Adrenal gland (tissue), 12 donors: Measurements from ENCODE around the gene SRGAP1. TPM values are rescaled to one million over a fixed set of nuclear protein-coding genes. Genes with fewer than 3 reads are reported as not detected.

Experiments used
- DNase-seq, 7 donors: peaks; one replicate each; pipeline ENCODE4 v3.0.0-alpha.2; 2019 to 2020
- H3K27ac ChIP-seq, 5 donors: fragments of 200-600 bp; sonication (generic) in 4 of 5; 1 replicate in 3 of 5; 2 replicates in 2 of 5; pipeline versions ENCODE4 v1.5.1 to v1.8.0; 2016 to 2020; ENCODE audit warnings: mild to moderate bottlenecking in 1 of 5
- H3K27me3 ChIP-seq: fragments of 200-600 bp; 2 replicates; pipeline ENCODE4 v1.8.0; 2021
- H3K36me3 ChIP-seq, 2 donors: fragments of 200-600 bp; replicated peaks in 1 of 2; 1 replicate in 1 of 2; 2 replicates in 1 of 2; pipeline versions ENCODE4 v1.5.1 to v1.8.0; 2018 to 2022
- H3K4me1 ChIP-seq, 2 donors: fragments of 200-600 bp; replicated peaks in 1 of 2; 1 replicate in 1 of 2; 2 replicates in 1 of 2; pipeline versions ENCODE4 v1.5.1 to v1.8.0; 2018 to 2021
- H3K4me3 ChIP-seq, 4 donors: fragments of 200-600 bp; sonication (generic) in 3 of 4; one replicate each; pipeline ENCODE4 v1.5.1; 2016 to 2018
- H3K9me3 ChIP-seq, 3 donors: fragments of 200-600 bp; sonication (generic) in 1 of 3; replicated peaks in 1 of 3; 1 replicate in 2 of 3; 2 replicates in 1 of 3; pipeline versions ENCODE4 v1.5.1 to v1.8.0; 2016 to 2021
- CTCF ChIP-seq, 6 experiments: fragments of 450-650 bp in 4 of 6; fragments of 200-600 bp in 2 of 6; sonication (generic) in 1 of 6; IDR thresholded peaks; 1 replicate in 5 of 6; 2 replicates in 1 of 6; pipeline versions ENCODE4 v1.5.1 to v1.8.0; 2016 to 2021; ENCODE audit warnings: antibody characterized with exemption in 6 of 6, mild to moderate bottlenecking in 2 of 6, moderate library complexity in 1 of 6
- POLR2A ChIP-seq, 2 donors: fragments of 450-650 bp; IDR thresholded peaks; one replicate each; pipeline ENCODE4 v1.6.1; 2017; ENCODE audit warnings: antibody characterized with exemption in 2 of 2, mild to moderate bottlenecking in 2 of 2, moderate library complexity in 1 of 2
- WGBS, 4 donors: extraction: QIAGEN DNeasy Blood & Tissue Kit in 2 of 4; methylation state at CpG; one replicate each; pipeline versions ENCODE4 v1.1.5 to v1.1.7; 2013 to 2017; 5-methylcytosine and 5-hydroxymethylcytosine counted together
- intact Hi-C, 2 donors: fragments of 100-400 bp; cut with DNase I; formaldehyde crosslinking; loops; one replicate each; pipeline versions ENCODE4 v1.14.1 to v1.15.0; 2022 to 2023
- polyA plus RNA-seq, 3 donors: library from polyadenylated mRNA; stranded (reverse); fragments of 200-250 nt in 2 of 3; fragments of 350-450 nt in 1 of 3; fragmentation: Illumina TruSeq in 1 of 3; extraction: RNeasy Lipid Tissue Mini Kit (QIAGEN cat#74804) in 1 of 3; gene quantifications; one replicate each; pipeline ENCODE4 v1.2.3, GENCODE V29; 2013 to 2014
- total RNA-seq, 9 donors: library from RNA; depleted of rRNA in 4 of 9; stranded (reverse); fragments of >200 nt in 4 of 9; fragments of 120-200 nt in 1 of 9; fragmentation: NEBNext Ultra II Directional in 1 of 9; extraction: Animal tissue kit (Norgen Biotek cat#: 25700) in 1 of 9; gene quantifications; one replicate each; pipeline versions ENCODE4 v1.1.0 to v1.2.4, GENCODE V29; 2013 to 2023
- donor health status: healthy with polysubstance abuse.
- donor health status: Bipolar disorder and iron deficiency.
- donor health status: DM: yes; HTN: yes; CAD: no.
- donor health status: DM: no; HTN: no; CAD: no.
- donor health status: DM: no; HTN: no; CAD: no.
- donor health status: DM: yes; HTN: yes; CAD: no.

Gene SRGAP1
- total and polyA plus RNA-seq, 12 donors = 2.4 to 35.6 (median 9.8) TPM

GRCh38 chr12:63967358-63968145 lies 123.1 kb downstream of the SRGAP1 start:
- intact Hi-C loops = no loop called here
- Histone ChIP-seq H3K4me1 (peaks cover 0 to 31% of the 10 kb centered on the region in 2 donors), H3K4me3 (no peak overlapping the region), H3K27ac (no peak overlapping the region), H3K36me3 (no peaks in the 10 kb centered on the region), H3K27me3 (no peaks in the 10 kb centered on the region), H3K9me3 (no peaks in the 10 kb centered on the region)
- no peak for TF ChIP-seq POLR2A (IDR thresholded peaks at IDR 0.05)
- TF ChIP-seq CTCF (IDR thresholded peaks at IDR 0.05) = no peak
- WGBS, 4 donors = 49 to 67% (median 65%) methylated on average over 5 of the region's 5 CpGs
- no peak for DNase-seq

DNA sequence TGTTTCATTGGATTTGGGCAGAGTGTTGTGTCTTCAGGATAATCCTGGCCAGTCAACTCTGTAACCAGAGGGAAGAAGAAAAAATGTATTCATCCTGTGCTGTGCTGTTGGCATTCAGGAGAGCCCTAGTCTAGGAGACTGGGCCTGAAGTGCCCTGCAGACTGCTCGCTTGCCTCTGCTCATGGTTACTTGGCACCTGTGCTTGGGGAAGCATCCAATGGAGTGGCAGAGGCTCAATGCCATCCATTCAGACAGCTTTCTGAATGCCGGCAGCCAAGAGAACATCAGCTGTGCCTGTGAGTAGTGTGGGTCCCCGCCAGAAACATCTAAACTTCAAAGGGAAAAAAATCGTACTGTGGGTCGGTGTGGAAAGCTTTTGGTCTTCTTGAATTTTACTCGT lies 124.2 kb downstream of the SRGAP1 start:
- H3K9me3 ChIP-seq = no peaks in the 10 kb centered on the region
- peaks cover 0 to 32% of the 10 kb centered on the region in 2 donors for H3K4me1 ChIP-seq
- DNase-seq = no peak
- no peak overlapping the region for H3K4me3 ChIP-seq
- intact Hi-C loops = no loop called here
- TF ChIP-seq CTCF (IDR thresholded peaks at IDR 0.05) (no peak), POLR2A (IDR thresholded peaks at IDR 0.05) (no peak)
- WGBS, 4 donors = 88 to 94% (median 92%) methylated on average over 5 to 6 of the region's 6 CpGs
- H3K27ac ChIP-seq = no peak overlapping the region
- H3K36me3 ChIP-seq = no peaks in the 10 kb centered on the region
- H3K27me3 ChIP-seq = no peaks in the 10 kb centered on the region

- Histone ChIP-seq H3K27me3 (no peaks in the 10 kb centered on the region), H3K27ac (no peak overlapping the region), H3K4me1 (peaks cover 0 to 9% of the 10 kb centered on the region in 2 donors), H3K9me3 (no peaks in the 10 kb centered on the region), H3K4me3 (no peak overlapping the region), H3K36me3 (no peaks in the 10 kb centered on the region)
- no peak for TF ChIP-seq POLR2A (IDR thresholded peaks at IDR 0.05)
- no peak for DNase-seq
- 94 to 97% (median 94%) methylated on average over 4 of the region's 4 CpGs for WGBS, 4 donors
- intact Hi-C loops = no loop called here
Observed at GRCh38 chr12:63976902-63977395, 132.4 kb downstream of the SRGAP1 start.

- intact Hi-C loops = no loop called here
- H3K4me3 ChIP-seq = no peak overlapping the region
- H3K27ac ChIP-seq = no peak overlapping the region
- no peaks in the 10 kb centered on the region for H3K27me3 ChIP-seq
- DNase-seq = no peak
- no peaks in the 10 kb centered on the region for H3K36me3 ChIP-seq
- 71 to 82% (median 75%) methylated on average over 4 of the region's 4 CpGs for WGBS, 4 donors
- TF ChIP-seq POLR2A (IDR thresholded peaks at IDR 0.05) = no peak
- TF ChIP-seq CTCF (IDR thresholded peaks at IDR 0.05) = no peak
- H3K4me1 ChIP-seq = peaks cover 0 to 9% of the 10 kb centered on the region in 2 donors
- H3K9me3 ChIP-seq = no peaks in the 10 kb centered on the region
Observed at GRCh38 chr12:63977441-63977840, 132.9 kb downstream of the SRGAP1 start.

DNA sequence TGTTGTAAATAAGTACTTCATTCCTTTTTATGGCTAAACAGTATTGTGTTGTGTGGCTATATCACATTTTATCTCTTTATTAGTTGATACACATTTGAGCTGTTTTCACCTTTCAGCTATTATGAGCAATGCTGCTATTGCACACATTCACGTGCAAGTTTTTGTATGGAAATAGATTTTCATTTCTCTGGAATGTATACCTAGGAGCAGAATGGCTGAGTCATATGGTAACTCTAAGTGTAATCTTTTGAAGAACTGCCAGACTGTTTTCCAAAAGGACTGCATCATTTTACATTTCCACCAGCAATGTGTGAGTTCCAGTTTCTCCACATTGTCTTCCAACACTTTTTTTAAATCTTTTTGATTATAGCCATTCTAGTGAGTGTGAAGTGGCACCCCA lies 134.0 kb downstream of the SRGAP1 start:
- TF ChIP-seq CTCF (IDR thresholded peaks at IDR 0.05) (no peak), POLR2A (IDR thresholded peaks at IDR 0.05) (no peak)
- WGBS, 4 donors = 72 to 91% (median 77%) methylated on average over 1 of the region's 1 CpG

More for the DNA sequence above, 134.0 kb downstream of the SRGAP1 start:
- H3K27ac ChIP-seq = no peak overlapping the region
- no peaks in the 10 kb centered on the region for H3K27me3 ChIP-seq
- H3K9me3 ChIP-seq = no peaks in the 10 kb centered on the region
- H3K36me3 ChIP-seq = no peaks in the 10 kb centered on the region
- DNase-seq = no peak
- no peak overlapping the region for H3K4me3 ChIP-seq
- intact Hi-C loops = no loop called here
- peaks cover 0 to 9% of the 10 kb centered on the region in 2 donors for H3K4me1 ChIP-seq
